GM23248 (cell line): Measurements from ENCODE around the gene VSIG2. TPM values are rescaled to one million over a fixed set of nuclear protein-coding genes. Genes with fewer than 3 reads are reported as not detected.
A peak's percentile ranks its signal among the peaks of the same experiment; 100 is the strongest.
"Not testable (repeated sequence)": the region's sequence is repeated elsewhere in the genome, so short reads cannot be mapped to it uniquely, and the experiment has no call there.

Source experiments
- DNase-seq: peaks from one replicate; pipeline ENCODE4 v3.0.0-alpha.2; 2015
- H2AFZ ChIP-seq: fragments of 200-600 bp; sonication (generic); 2 replicates; pipeline ENCODE4 v1.6.1; 2016; ENCODE audit warnings: antibody characterized with exemption
- H3F3A ChIP-seq: fragments of 200-600 bp; sonication (generic); 2 replicates; pipeline ENCODE4 v1.6.1; 2016; ENCODE audit warnings: mild to moderate bottlenecking, antibody characterized with exemption, mixed run types; ENCODE audit not compliant: insufficient read depth
- H3K27ac ChIP-seq: fragments of 200-600 bp; sonication (generic); 2 replicates; pipeline ENCODE4 v1.5.1; 2016; ENCODE audit warnings: mild to moderate bottlenecking
- H3K27me3 ChIP-seq: fragments of 200-600 bp; sonication (generic); replicated peaks from 2 replicates; pipeline ENCODE4 v1.6.1; 2016; ENCODE audit warnings: mild to moderate bottlenecking; ENCODE audit not compliant: insufficient read depth
- H3K36me3 ChIP-seq: fragments of 200-600 bp; sonication (generic); 2 replicates; pipeline ENCODE4 v1.6.1; 2016; ENCODE audit warnings: low read depth, mild to moderate bottlenecking
- H3K4me1 ChIP-seq: fragments of 200-600 bp; sonication (generic); 2 replicates; pipeline ENCODE4 v1.6.1; 2016; ENCODE audit warnings: mild to moderate bottlenecking; ENCODE audit not compliant: insufficient read depth
- H3K4me2 ChIP-seq: fragments of 200-600 bp; sonication (generic); one replicate; pipeline ENCODE4 v1.6.1; 2016; ENCODE audit warnings: mild to moderate bottlenecking; ENCODE audit not compliant: unreplicated experiment
- H3K4me3 ChIP-seq: fragments of 200-600 bp; sonication (generic); 2 replicates; pipeline ENCODE4 v1.5.1; 2016; ENCODE audit warnings: mild to moderate bottlenecking
- H3K79me2 ChIP-seq: fragments of 200-600 bp; sonication (generic); 2 replicates; pipeline ENCODE4 v1.6.1; 2016; ENCODE audit warnings: mild to moderate bottlenecking; ENCODE audit not compliant: insufficient read depth
- H3K9ac ChIP-seq: fragments of 200-600 bp; sonication (generic); 2 replicates; pipeline ENCODE4 v1.6.1; 2016; ENCODE audit warnings: mild to moderate bottlenecking
- H3K9me2 ChIP-seq: fragments of 200-600 bp; sonication (generic); 2 replicates; pipeline ENCODE4 v1.6.1; 2016; ENCODE audit warnings: mixed run types, mild to moderate bottlenecking, moderate library complexity; ENCODE audit not compliant: insufficient read depth
- H3K9me3 ChIP-seq: fragments of 200-600 bp; sonication (generic); one replicate; pipeline ENCODE4 v1.6.1; 2017; ENCODE audit warnings: low read depth
- H4K20me1 ChIP-seq: fragments of 200-600 bp; sonication (generic); 2 replicates; pipeline ENCODE4 v1.6.0; 2016; ENCODE audit not compliant: insufficient read depth
- EZH2 ChIP-seq: fragments of 200-600 bp; sonication (generic); IDR thresholded peaks from 2 replicates; pipeline ENCODE4 v1.6.1; 2018; ENCODE audit warnings: antibody characterized with exemption, mild to moderate bottlenecking; ENCODE audit not compliant: insufficient read depth, poor library complexity, severe bottlenecking
- EZH2phosphoT487 ChIP-seq: fragments of 200-600 bp; sonication (generic); IDR thresholded peaks from 2 replicates; pipeline ENCODE4 v1.6.1; 2018; ENCODE audit warnings: antibody characterized with exemption, moderate library complexity, mild to moderate bottlenecking, low read depth; ENCODE audit not compliant: insufficient read depth
- WGBS, 2 experiments: methylation state at CpG; one replicate each; pipeline ENCODE4 v1.1.6; 2015 to 2017; ENCODE audit warnings: low lambda C conversion rate in 2 of 2, low coverage in 1 of 2; ENCODE audit errors: missing lambda C conversion rate in 2 of 2; 5-methylcytosine and 5-hydroxymethylcytosine counted together
- in situ Hi-C: fragments of 300-500 bp; cut with MboI; formaldehyde crosslinking; loops from 2 replicates; pipeline ENCODE4 v1.15.0; 2020
- polyA plus RNA-seq: library from polyadenylated mRNA; unstranded; fragments of >200 nt; fragmentation: Nextera tagmentation; extraction: Ambion mirVana; gene quantifications from 2 replicates; pipeline ENCODE4 v1.2.1, GENCODE V29; 2016
- total RNA-seq: library from RNA; depleted of rRNA; stranded (reverse); fragments of >200 nt; shearing (Covaris generic); gene quantifications from 2 replicates; pipeline ENCODE4 v1.2.3, GENCODE V29; 2014

The VSIG2 gene
- total and polyA plus RNA-seq, 2 experiments from 2014 or later, result not detected

DNA sequence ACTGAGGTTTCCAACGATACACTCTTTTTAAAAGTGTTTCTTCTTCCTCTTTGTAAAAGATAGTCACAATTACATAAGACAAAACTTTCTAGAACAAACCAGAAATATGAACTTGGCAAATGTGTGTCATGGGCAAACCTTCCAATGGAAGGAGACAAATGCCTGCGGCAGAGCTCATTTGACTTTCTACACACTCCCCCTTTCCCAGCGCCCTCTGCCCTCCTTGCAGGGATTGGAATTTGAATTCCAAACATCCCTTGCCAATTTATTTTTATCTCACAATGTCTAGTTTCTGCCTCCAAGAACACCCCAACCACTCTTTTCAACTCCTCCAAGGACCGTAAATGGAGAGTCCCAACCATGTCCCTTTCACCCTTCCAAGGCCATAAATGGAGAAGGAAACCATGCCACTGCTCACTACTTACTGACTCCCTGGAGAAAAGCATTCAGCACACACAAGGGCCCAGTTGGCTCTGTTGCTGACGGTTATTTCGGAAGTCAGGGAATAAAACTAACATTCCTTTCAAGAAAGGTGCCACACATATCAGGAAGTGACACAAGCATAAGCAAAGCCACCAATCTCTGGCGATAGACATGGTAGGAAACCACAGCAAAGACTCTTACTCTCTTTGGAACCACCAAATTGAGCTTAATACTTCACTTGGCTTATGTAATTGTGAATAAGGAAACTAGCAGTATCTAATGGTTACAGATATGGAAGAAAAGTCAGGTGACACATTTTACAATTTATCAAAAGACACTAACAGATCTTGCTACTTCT lies 25.0 kb upstream of the VSIG2 start:
- in situ Hi-C loops, result no loop called here
- Histone ChIP-seq H2AFZ (no peak overlapping the region), H3K9me2 (no peaks in the 10 kb centered on the region), H3K4me3 (no peak overlapping the region), H3K9me3 (no peaks in the 10 kb centered on the region), H3K9ac (no peak overlapping the region), H3F3A (no peaks in the 10 kb centered on the region), H3K79me2 (peaks cover 66% of the 10 kb centered on the region), H4K20me1 (no peaks in the 10 kb centered on the region), H3K4me2 (no peak overlapping the region), H3K27me3 (no peaks in the 10 kb centered on the region), H3K27ac (no peak overlapping the region), H3K4me1 (no peaks in the 10 kb centered on the region), H3K36me3 (peaks cover 7% of the 10 kb centered on the region; the same call in 1 of the 2 replicates)
- DNase-seq, result no peak
- no peak for TF ChIP-seq EZH2
- no peak for TF ChIP-seq EZH2phosphoT487
- WGBS, 2 experiments, result 97 to 100% methylated on average over 7 of the region's 7 CpGs

DNA sequence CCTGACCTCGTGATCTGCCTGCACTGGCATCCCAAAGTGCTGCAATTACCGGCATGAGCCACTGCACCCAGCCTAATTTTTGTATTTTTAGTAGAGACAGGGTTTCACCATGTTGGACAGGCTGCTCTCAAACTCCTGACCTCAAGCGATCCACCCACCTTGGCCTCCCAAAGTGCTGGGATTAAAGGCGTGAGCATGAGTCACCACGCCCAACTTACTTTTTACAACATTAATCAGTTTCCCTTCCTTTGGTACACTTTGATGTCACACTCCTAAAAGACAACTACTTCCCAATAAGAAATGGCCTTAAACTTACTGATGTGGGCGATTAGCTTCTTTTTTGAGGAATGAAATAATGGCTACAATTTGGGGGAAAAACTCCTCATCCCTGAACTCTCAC lies 18.9 kb upstream of the VSIG2 start:
- H3K36me3 ChIP-seq, result peaks cover 19% of the 10 kb centered on the region
- H4K20me1 ChIP-seq, H3K4me3 ChIP-seq, in situ Hi-C loops, H2AFZ ChIP-seq, H3K79me2 ChIP-seq, H3K9ac ChIP-seq, H3K4me2 ChIP-seq, H3K27me3 ChIP-seq, H3K27ac ChIP-seq, DNase-seq, H3K9me3 ChIP-seq, H3K9me2 ChIP-seq: not testable (repeated sequence)
- 89% methylated on average over 6 of the region's 6 CpGs for WGBS, 2 experiments
- peaks cover 10% of the 10 kb centered on the region for H3K4me1 ChIP-seq
- 0 out of 2 replicates have a peak, but pooled peaks cover 15% of the 10 kb centered on the region for H3F3A ChIP-seq

GRCh38 chr11:124769806-124770774 lies 18.0 kb upstream of the VSIG2 start:
- 93 to 95% methylated on average over 8 of the region's 8 CpGs for WGBS, 2 experiments
- Histone ChIP-seq H3K9me3 (no peaks in the 10 kb centered on the region), H3K4me3 (no peak overlapping the region), H3F3A (0 out of 2 replicates have a peak, but pooled peaks cover 15% of the 10 kb centered on the region), H3K27ac (no peak overlapping the region), H4K20me1 (peaks cover 4% of the 10 kb centered on the region; the same call in 1 of the 2 replicates), H3K79me2 (peaks cover 5% of the 10 kb centered on the region; the same call in 1 of the 2 replicates), H3K9ac (no peak overlapping the region), H3K4me2 (no peak overlapping the region), H3K4me1 (peaks cover 10% of the 10 kb centered on the region), H3K9me2 (no peaks in the 10 kb centered on the region), H3K36me3 (peaks cover 19% of the 10 kb centered on the region), H2AFZ (no peak overlapping the region), H3K27me3 (no peaks in the 10 kb centered on the region)
- peak; percentile 68 for DNase-seq
- in situ Hi-C loops, result loop anchor here (10.0 kb wide), 1 partner anchor 95 kb away; the partner anchor contains the start of genes SIAE and SPA17
- TF ChIP-seq EZH2 (no peak), EZH2phosphoT487 (no peak)

DNA sequence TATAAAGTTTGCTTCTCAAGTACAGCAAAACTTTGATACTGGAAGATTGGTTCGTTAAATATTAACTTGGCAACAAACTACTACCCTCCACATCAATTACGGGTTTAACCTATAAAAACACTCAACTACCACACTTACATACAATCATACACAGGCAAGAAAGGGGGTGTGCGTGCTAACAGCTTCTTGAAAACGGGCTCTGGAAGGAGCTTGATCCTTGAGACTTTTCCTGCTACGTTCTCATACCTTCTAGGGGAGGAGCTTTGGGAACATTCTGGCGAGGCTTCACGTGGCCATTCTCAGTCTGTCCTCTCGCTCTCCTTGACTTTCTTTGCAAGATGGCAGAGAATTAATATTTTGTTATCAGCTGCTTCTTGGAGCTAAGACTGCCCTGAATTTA lies 16.9 kb upstream of the VSIG2 start:
- Histone ChIP-seq H3K27ac (no peak overlapping the region), H3K9me3 (no peaks in the 10 kb centered on the region), H3K4me3 (no peak overlapping the region), H3K27me3 (no peaks in the 10 kb centered on the region), H2AFZ (no peak overlapping the region), H4K20me1 (peaks cover 4% of the 10 kb centered on the region; the same call in 1 of the 2 replicates), H3K9ac (no peak overlapping the region), H3K36me3 (peaks cover 19% of the 10 kb centered on the region), H3K9me2 (no peaks in the 10 kb centered on the region), H3K4me1 (peaks cover 10% of the 10 kb centered on the region), H3K79me2 (no peaks in the 10 kb centered on the region), H3F3A (0 out of 2 replicates have a peak, but pooled peaks cover 15% of the 10 kb centered on the region), H3K4me2 (no peak overlapping the region)
- 93 to 94% methylated on average over 8 of the region's 8 CpGs for WGBS, 2 experiments
- TF ChIP-seq EZH2 (no peak), EZH2phosphoT487 (no peak)
- no peak for DNase-seq
- in situ Hi-C loops, result loop anchor here (10.0 kb wide), 1 partner anchor 94 kb away; the partner anchor contains the start of genes SIAE and SPA17
